BJ (cell line): ENCODE data around the gene TBXAS1. TPM values are rescaled to one million over a fixed set of nuclear protein-coding genes. Genes with fewer than 3 reads are reported as not detected.

Source experiments
- CTCF ChIA-PET: fragments of 350-600 bp; formaldehyde crosslinking; extraction: SDS; loops from one replicate; lab custom pipeline; 2021; ENCODE audit warnings: antibody characterized with exemption, inconsistent platforms; lab: Yijun Ruan, JAX
- POLR2A ChIA-PET: fragments of 300-600 bp; sonication (Branson Sonifier 250); formaldehyde crosslinking; extraction: SDS; loops from one replicate; lab custom pipeline; 2021; ENCODE audit warnings: antibody characterized with exemption; lab: Charles Lee
- DNase-seq: peaks from one replicate; pipeline ENCODE4 v3.0.0-alpha.2; 2011; ENCODE audit warnings: low read depth
- H3K27me3 ChIP-seq: 2 replicates; pipeline ENCODE4 v1.6.0; 2011; ENCODE audit warnings: low read length; ENCODE audit not compliant: control insufficient read depth, insufficient read depth
- H3K36me3 ChIP-seq: 2 replicates; pipeline ENCODE4 v1.5.1; 2011; ENCODE audit warnings: low read length; ENCODE audit not compliant: control insufficient read depth, insufficient read depth
- H3K4me3 ChIP-seq: 2 replicates; pipeline ENCODE4 v1.5.1; 2011; ENCODE audit warnings: low read depth, mild to moderate bottlenecking, control low read depth, low read length
- polyA plus RNA-seq: library from polyadenylated mRNA; depleted of rRNA; stranded (reverse); fragments of >200 nt; gene quantifications from 2 replicates; pipeline ENCODE4 v1.2.3, GENCODE V29; 2011
- TF ChIP-seq, protein P1 (sequence below): IDR thresholded peaks from 2 replicates; pipeline ENCODE4 v1.5.1; 2011; ENCODE audit warnings: low read depth, mild to moderate bottlenecking, control low read depth, inconsistent platforms, low read length, moderate library complexity; ENCODE audit not compliant: insufficient read depth

TBXAS1 gene
- polyA plus RNA-seq, 1 experiment = 0.16 TPM

DNA sequence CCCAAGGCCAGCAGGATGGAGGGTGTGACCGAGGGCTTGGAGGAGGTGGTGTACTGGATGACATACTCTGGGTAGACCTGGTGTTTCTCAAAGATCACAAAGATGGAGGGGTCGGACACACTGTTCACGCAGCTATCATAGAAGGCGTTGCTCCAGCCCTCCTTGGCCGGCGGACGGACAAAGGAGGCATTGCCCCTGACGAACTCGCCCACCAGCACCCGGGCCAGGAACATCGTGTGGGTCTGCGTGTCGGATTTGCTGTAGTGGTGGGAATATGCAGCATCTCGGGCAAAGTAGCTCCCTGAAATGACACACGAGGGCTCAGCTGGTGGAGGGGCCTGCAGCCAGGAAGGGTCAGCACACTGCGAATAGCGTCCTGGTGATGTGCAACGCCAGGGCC is 195.5 kb downstream of the TBXAS1 start:
- TF ChIP-seq, protein P1, sequence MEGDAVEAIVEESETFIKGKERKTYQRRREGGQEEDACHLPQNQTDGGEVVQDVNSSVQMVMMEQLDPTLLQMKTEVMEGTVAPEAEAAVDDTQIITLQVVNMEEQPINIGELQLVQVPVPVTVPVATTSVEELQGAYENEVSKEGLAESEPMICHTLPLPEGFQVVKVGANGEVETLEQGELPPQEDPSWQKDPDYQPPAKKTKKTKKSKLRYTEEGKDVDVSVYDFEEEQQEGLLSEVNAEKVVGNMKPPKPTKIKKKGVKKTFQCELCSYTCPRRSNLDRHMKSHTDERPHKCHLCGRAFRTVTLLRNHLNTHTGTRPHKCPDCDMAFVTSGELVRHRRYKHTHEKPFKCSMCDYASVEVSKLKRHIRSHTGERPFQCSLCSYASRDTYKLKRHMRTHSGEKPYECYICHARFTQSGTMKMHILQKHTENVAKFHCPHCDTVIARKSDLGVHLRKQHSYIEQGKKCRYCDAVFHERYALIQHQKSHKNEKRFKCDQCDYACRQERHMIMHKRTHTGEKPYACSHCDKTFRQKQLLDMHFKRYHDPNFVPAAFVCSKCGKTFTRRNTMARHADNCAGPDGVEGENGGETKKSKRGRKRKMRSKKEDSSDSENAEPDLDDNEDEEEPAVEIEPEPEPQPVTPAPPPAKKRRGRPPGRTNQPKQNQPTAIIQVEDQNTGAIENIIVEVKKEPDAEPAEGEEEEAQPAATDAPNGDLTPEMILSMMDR = no peak
- no peak overlapping the region for H3K4me3 ChIP-seq
- ChIA-PET CTCF (no interaction called here), POLR2A (no interaction called here)
- DNase-seq = no peak
- H3K36me3 ChIP-seq = peaks cover 4% of the 10 kb centered on the region; the same call in 1 of the 2 replicates
- H3K27me3 ChIP-seq = no peaks in the 10 kb centered on the region

GRCh38 chr7:140025241-140025640 is 196.2 kb downstream of the TBXAS1 start:
- no peak overlapping the region for H3K4me3 ChIP-seq
- ChIA-PET POLR2A (no interaction called here), CTCF (interaction anchor here (1.2 kb wide), 1 partner anchor 22 kb away, joined by 3 read pairs; no protein-coding TSS in a partner anchor)
- DNase-seq = no peak
- TF ChIP-seq, protein P1 = no peak
- no peaks in the 10 kb centered on the region for H3K27me3 ChIP-seq
- H3K36me3 ChIP-seq = peaks cover 4% of the 10 kb centered on the region; the same call in 1 of the 2 replicates

GRCh38 chr7:140025814-140026433 is 196.9 kb downstream of the TBXAS1 start:
- ChIA-PET CTCF (interaction anchor here (1.2 kb wide), 1 partner anchor 22 kb away, joined by 3 read pairs; no protein-coding TSS in a partner anchor), POLR2A (no interaction called here)
- DNase-seq = no peak
- Histone ChIP-seq H3K4me3 (no peak overlapping the region), H3K27me3 (no peaks in the 10 kb centered on the region), H3K36me3 (peaks cover 4% of the 10 kb centered on the region; the same call in 1 of the 2 replicates)
- TF ChIP-seq, protein P1 = no peak

DNA sequence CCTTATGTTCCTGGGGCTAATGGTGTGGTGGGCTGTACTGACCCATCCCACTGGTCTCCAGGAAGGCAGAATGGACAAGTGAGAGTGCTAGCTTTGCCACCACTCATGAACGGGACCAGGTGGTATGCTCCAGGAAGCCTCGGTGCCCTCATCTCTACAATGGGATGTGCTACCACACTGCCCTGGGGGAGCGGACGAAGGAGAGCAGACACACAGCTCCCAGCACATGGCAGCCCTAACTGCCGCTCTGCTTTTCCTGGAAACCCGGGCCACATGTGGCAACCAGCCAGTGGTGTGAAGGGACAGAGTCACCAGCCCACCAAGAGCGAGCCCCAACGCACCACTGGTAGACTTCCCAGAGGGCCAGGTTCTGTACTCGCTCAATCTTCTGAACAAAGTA is 197.9 kb downstream of the TBXAS1 start:
- CTCF ChIA-PET = no interaction called here
- POLR2A ChIA-PET = no interaction called here

DNA sequence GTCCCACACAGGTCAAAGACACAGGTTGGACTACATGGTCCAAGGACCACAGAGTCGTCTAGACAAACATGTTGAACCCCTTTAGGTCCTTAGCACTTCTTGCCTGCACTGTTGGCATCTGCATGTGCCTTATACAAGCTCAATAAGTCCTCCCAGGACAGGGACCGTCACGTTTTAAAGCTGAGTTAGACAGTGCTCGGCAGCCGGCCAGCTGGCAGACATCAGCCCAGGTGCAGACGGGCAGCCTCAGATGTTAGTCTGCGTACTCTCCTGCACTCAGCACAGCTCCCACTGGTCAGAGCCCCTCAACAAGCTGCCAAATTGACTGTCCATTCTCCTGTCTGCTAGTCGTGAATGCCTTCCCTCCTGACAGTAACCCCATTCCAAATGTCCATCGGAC is 198.8 kb downstream of the TBXAS1 start:
- POLR2A ChIA-PET = no interaction called here
- no peak for DNase-seq
- CTCF ChIA-PET = no interaction called here
- Histone ChIP-seq H3K36me3 (peaks cover 4% of the 10 kb centered on the region; the same call in 1 of the 2 replicates), H3K4me3 (no peak overlapping the region), H3K27me3 (no peaks in the 10 kb centered on the region)
- TF ChIP-seq, protein P1 = no peak

More for the DNA sequence above, 197.9 kb downstream of the TBXAS1 start:
- Histone ChIP-seq H3K27me3 (no peaks in the 10 kb centered on the region), H3K36me3 (peaks cover 4% of the 10 kb centered on the region; the same call in 1 of the 2 replicates), H3K4me3 (no peak overlapping the region)
- TF ChIP-seq, protein P1 = no peak
- DNase-seq = no peak
